H9 (cell line): ENCODE results near the gene DIP2A. TPM values are rescaled to one million over a fixed set of nuclear protein-coding genes. Genes with fewer than 3 reads are reported as not detected.

ENCODE experiments used
- DNase-seq: peaks from one replicate; pipeline ENCODE4 v3.0.0-alpha.2; 2017
- H2AFZ ChIP-seq: one replicate; pipeline ENCODE4 v1.6.1; 2013; ENCODE audit warnings: mild to moderate bottlenecking, low read length, control low read depth, moderate library complexity
- H2AK5ac ChIP-seq: 2 replicates; pipeline ENCODE4 v1.6.1; 2013; ENCODE audit warnings: low read length, control low read depth, mixed read lengths; ENCODE audit not compliant: insufficient read length
- H2BK120ac ChIP-seq: one replicate; pipeline ENCODE4 v1.6.1; 2013; ENCODE audit warnings: low read depth, mild to moderate bottlenecking, low read length, control low read depth, inconsistent platforms; ENCODE audit not compliant: poor library complexity, severe bottlenecking
- H2BK12ac ChIP-seq: 2 replicates; pipeline ENCODE4 v1.6.1; 2013; ENCODE audit warnings: low read length, control low read depth, mixed read lengths, low read depth; ENCODE audit not compliant: insufficient read length
- H2BK15ac ChIP-seq: 2 replicates; pipeline ENCODE4 v1.6.1; 2013; ENCODE audit warnings: low read depth, low read length, control low read depth
- H2BK20ac ChIP-seq: one replicate; pipeline ENCODE4 v1.6.1; 2013; ENCODE audit warnings: low read depth, mild to moderate bottlenecking, low read length, control low read depth, inconsistent platforms; ENCODE audit not compliant: poor library complexity, severe bottlenecking
- H2BK5ac ChIP-seq: 2 replicates; pipeline ENCODE4 v1.6.1; 2013; ENCODE audit warnings: low read length, control low read depth, mixed read lengths; ENCODE audit not compliant: insufficient read length
- H3K14ac ChIP-seq: 2 replicates; pipeline ENCODE4 v1.6.1; 2013; ENCODE audit warnings: low read length, control low read depth; ENCODE audit not compliant: insufficient read depth
- H3K18ac ChIP-seq: 2 replicates; pipeline ENCODE4 v1.6.1; 2013; ENCODE audit warnings: low read depth, mild to moderate bottlenecking, mixed read lengths, low read length, control low read depth; ENCODE audit not compliant: insufficient read length
- H3K23ac ChIP-seq: 2 replicates; pipeline ENCODE4 v1.6.1; 2013; ENCODE audit warnings: low read length, control low read depth, mixed read lengths, low read depth; ENCODE audit not compliant: insufficient read length
- H3K23me2 ChIP-seq: 2 replicates; pipeline ENCODE4 v1.6.1; 2013; ENCODE audit warnings: low read depth, mild to moderate bottlenecking, mixed read lengths, low read length, control low read depth; ENCODE audit not compliant: insufficient read length, poor library complexity, severe bottlenecking
- H3K27ac ChIP-seq: 2 replicates; pipeline ENCODE4 v1.5.1; 2013; ENCODE audit warnings: low read length, control low read depth, mixed read lengths, low read depth; ENCODE audit not compliant: insufficient read length
- H3K27me3 ChIP-seq: 2 replicates; pipeline ENCODE4 v1.6.1; 2013; ENCODE audit warnings: low read length, control low read depth, inconsistent platforms; ENCODE audit not compliant: insufficient read depth
- H3K4ac ChIP-seq: 2 replicates; pipeline ENCODE4 v1.6.1; 2013; ENCODE audit warnings: low read depth, mild to moderate bottlenecking, control low read depth, inconsistent platforms, low read length, moderate library complexity
- H3K4me1 ChIP-seq: 2 replicates; pipeline ENCODE4 v1.6.1; 2013; ENCODE audit warnings: low read length, control low read depth, inconsistent platforms; ENCODE audit not compliant: insufficient read depth
- H3K4me2 ChIP-seq: 2 replicates; pipeline ENCODE4 v1.6.1; 2013; ENCODE audit warnings: low read length, control low read depth, mixed read lengths; ENCODE audit not compliant: insufficient read length, insufficient read depth
- H3K56ac ChIP-seq: 2 replicates; pipeline ENCODE4 v1.6.1; 2013; ENCODE audit warnings: low read depth, mild to moderate bottlenecking, mixed read lengths, low read length, control low read depth; ENCODE audit not compliant: insufficient read length
- H3K79me1 ChIP-seq: 2 replicates; pipeline ENCODE4 v1.6.1; 2013; ENCODE audit warnings: low read depth, mild to moderate bottlenecking, moderate library complexity, low read length, control low read depth, inconsistent platforms; ENCODE audit not compliant: insufficient read depth, poor library complexity, severe bottlenecking
- H3K79me2 ChIP-seq: 2 replicates; pipeline ENCODE4 v1.6.1; 2013; ENCODE audit warnings: low read length, control low read depth, inconsistent platforms; ENCODE audit not compliant: insufficient read depth
- H3K9ac ChIP-seq: 2 replicates; pipeline ENCODE4 v1.6.1; 2013; ENCODE audit warnings: low read length, control low read depth, mixed read lengths; ENCODE audit not compliant: insufficient read length; ENCODE audit errors: extremely low read depth
- H3K9me3 ChIP-seq: one replicate; pipeline ENCODE4 v1.6.1; 2013; ENCODE audit warnings: low read depth, low read length, inconsistent platforms; ENCODE audit not compliant: control insufficient read depth
- H3T11ph ChIP-seq: one replicate; pipeline ENCODE4 v1.6.1; 2013; ENCODE audit warnings: mild to moderate bottlenecking, low read length, control low read depth, inconsistent platforms
- H4K20me1 ChIP-seq: one replicate; pipeline ENCODE4 v1.6.1; 2013; ENCODE audit not compliant: control insufficient read depth, insufficient read length, insufficient read depth
- H4K5ac ChIP-seq: 2 replicates; pipeline ENCODE4 v1.6.1; 2013; ENCODE audit warnings: low read depth, mild to moderate bottlenecking, mixed read lengths, low read length, control low read depth; ENCODE audit not compliant: insufficient read length
- H4K8ac ChIP-seq: replicated peaks from 2 replicates; pipeline ENCODE4 v1.6.1; 2013; ENCODE audit warnings: low read length, control low read depth, mixed read lengths, low read depth; ENCODE audit not compliant: insufficient read length
- H4K91ac ChIP-seq: 2 replicates; pipeline ENCODE4 v1.6.1; 2013; ENCODE audit warnings: low read depth, mild to moderate bottlenecking, moderate library complexity, mixed read lengths, low read length, control low read depth; ENCODE audit not compliant: insufficient read length
- H3K27ac Mint-ChIP-seq, 3 experiments: 2 replicates in 2 of 3; 3 replicates in 1 of 3; pipeline ENCODE4 v1.8.0; 2020 to 2021; ENCODE audit warnings: mixed read lengths in 3 of 3, mild to moderate bottlenecking in 1 of 3, moderate library complexity in 1 of 3
- H3K27me3 Mint-ChIP-seq: 2 replicates; pipeline ENCODE4 v1.8.0; 2021; ENCODE audit warnings: low read depth, mild to moderate bottlenecking, moderate library complexity, mixed read lengths
- H3K36me3 Mint-ChIP-seq, 3 experiments: 2 replicates in 2 of 3; 3 replicates in 1 of 3; pipeline ENCODE4 v1.8.0; 2020 to 2021; ENCODE audit warnings: low read depth in 3 of 3, mixed read lengths in 3 of 3; ENCODE audit not compliant: insufficient read depth in 1 of 3
- H3K4me1 Mint-ChIP-seq, 2 experiments: 2 replicates each; pipeline ENCODE4 v1.8.0; 2020; ENCODE audit warnings: mixed read lengths in 2 of 2
- H3K4me3 Mint-ChIP-seq, 2 experiments: 2 replicates in 1 of 2; 3 replicates in 1 of 2; pipeline ENCODE4 v1.8.0; 2020 to 2021; ENCODE audit warnings: mild to moderate bottlenecking in 2 of 2, mixed read lengths in 2 of 2, moderate library complexity in 1 of 2
- H3K9me3 Mint-ChIP-seq, 2 experiments: 2 replicates in 1 of 2; 3 replicates in 1 of 2; pipeline ENCODE4 v1.8.0; 2020; ENCODE audit warnings: mild to moderate bottlenecking in 2 of 2, mixed read lengths in 2 of 2, moderate library complexity in 1 of 2
- WGBS: extraction: QIAGEN DNeasy Blood & Tissue Kit; methylation state at CpG from one replicate; pipeline ENCODE4 v1.1.7; 2013; ENCODE audit warnings: missing lambda C conversion rate, low lambda C conversion rate, mixed read lengths; ENCODE audit not compliant: insufficient read length; ENCODE audit errors: extremely low coverage; 5-methylcytosine and 5-hydroxymethylcytosine counted together
- total RNA-seq: library from RNA; stranded (reverse); gene quantifications from 2 replicates; pipeline ENCODE4 v1.2.1, GENCODE V29; 2021
- TF ChIP-seq, protein P1 (sequence below): fragments of 200-600 bp; sonication (generic); conservative IDR thresholded peaks from 3 replicates; pipeline ENCODE4 v1.8.0; 2021; ENCODE audit warnings: antibody characterized with exemption, mild to moderate bottlenecking

The DIP2A gene
- total RNA-seq, 1 experiment from 2014 or later = 25.2 TPM

DNA sequence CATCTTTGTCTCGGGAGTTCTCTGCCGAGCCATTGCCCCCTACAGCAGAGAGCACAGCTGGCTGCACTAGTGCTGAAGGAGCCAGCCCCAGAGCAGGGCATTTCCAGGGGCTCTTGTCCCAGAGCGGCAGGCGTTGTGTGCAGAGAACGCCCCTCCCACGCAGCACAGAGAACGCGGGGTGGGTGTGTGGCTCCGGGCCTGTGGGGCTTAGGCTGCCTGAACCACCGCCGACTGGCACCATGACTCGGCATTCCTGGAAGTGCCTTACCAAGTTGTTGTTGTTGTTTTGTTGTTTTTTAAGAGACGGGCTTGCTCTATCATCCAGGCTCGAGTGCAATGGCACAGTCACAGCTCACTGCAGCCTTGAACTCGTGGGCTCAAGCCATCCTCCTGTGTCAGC is 15.8 kb upstream of the DIP2A start:
- H3K27ac Mint-ChIP-seq = peak overlapping the region; percentile 80 to 85 (median 82); a peak in 4 of 7 replicates
- peaks cover 39 to 78% (median 76%) of the 10 kb centered on the region in 3 experiments for H3K36me3 Mint-ChIP-seq
- Histone ChIP-seq H4K91ac (no peak overlapping the region), H2BK12ac (no peak overlapping the region), H4K5ac (no peak overlapping the region), H2BK20ac (no peak overlapping the region), H3T11ph (no peak overlapping the region), H2AK5ac (no peak overlapping the region), H3K56ac (no peak overlapping the region), H2BK120ac (no peak overlapping the region), H2AFZ (no peak overlapping the region), H3K9ac (no peak overlapping the region), H4K8ac (no peak overlapping the region), H2BK5ac (no peak overlapping the region), H3K4me1 (no peaks in the 10 kb centered on the region), H3K4ac (no peak overlapping the region), H3K27me3 (no peaks in the 10 kb centered on the region), H3K4me2 (no peak overlapping the region), H3K18ac (no peak overlapping the region), H3K23ac (no peak overlapping the region), H3K14ac (no peak overlapping the region), H3K9me3 (no peaks in the 10 kb centered on the region), H4K20me1 (no peaks in the 10 kb centered on the region), H3K27ac (no peak overlapping the region), H2BK15ac (no peak overlapping the region), H3K79me2 (no peaks in the 10 kb centered on the region), H3K79me1 (no peaks in the 10 kb centered on the region), H3K23me2 (no peaks in the 10 kb centered on the region)
- WGBS = no CpG with 5 or more reads among the region's 15 CpGs
- TF ChIP-seq, protein P1, sequence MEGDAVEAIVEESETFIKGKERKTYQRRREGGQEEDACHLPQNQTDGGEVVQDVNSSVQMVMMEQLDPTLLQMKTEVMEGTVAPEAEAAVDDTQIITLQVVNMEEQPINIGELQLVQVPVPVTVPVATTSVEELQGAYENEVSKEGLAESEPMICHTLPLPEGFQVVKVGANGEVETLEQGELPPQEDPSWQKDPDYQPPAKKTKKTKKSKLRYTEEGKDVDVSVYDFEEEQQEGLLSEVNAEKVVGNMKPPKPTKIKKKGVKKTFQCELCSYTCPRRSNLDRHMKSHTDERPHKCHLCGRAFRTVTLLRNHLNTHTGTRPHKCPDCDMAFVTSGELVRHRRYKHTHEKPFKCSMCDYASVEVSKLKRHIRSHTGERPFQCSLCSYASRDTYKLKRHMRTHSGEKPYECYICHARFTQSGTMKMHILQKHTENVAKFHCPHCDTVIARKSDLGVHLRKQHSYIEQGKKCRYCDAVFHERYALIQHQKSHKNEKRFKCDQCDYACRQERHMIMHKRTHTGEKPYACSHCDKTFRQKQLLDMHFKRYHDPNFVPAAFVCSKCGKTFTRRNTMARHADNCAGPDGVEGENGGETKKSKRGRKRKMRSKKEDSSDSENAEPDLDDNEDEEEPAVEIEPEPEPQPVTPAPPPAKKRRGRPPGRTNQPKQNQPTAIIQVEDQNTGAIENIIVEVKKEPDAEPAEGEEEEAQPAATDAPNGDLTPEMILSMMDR = no peak
- H3K9me3 Mint-ChIP-seq = no peaks in the 10 kb centered on the region
- H3K27me3 Mint-ChIP-seq = no peaks in the 10 kb centered on the region
- H3K4me1 Mint-ChIP-seq = peaks cover 6 to 7% of the 10 kb centered on the region in 2 experiments
- no peak for DNase-seq
- no peak overlapping the region for H3K4me3 Mint-ChIP-seq
